ENCODE data around the gene LIN28A.

LIN28A gene

DNA sequence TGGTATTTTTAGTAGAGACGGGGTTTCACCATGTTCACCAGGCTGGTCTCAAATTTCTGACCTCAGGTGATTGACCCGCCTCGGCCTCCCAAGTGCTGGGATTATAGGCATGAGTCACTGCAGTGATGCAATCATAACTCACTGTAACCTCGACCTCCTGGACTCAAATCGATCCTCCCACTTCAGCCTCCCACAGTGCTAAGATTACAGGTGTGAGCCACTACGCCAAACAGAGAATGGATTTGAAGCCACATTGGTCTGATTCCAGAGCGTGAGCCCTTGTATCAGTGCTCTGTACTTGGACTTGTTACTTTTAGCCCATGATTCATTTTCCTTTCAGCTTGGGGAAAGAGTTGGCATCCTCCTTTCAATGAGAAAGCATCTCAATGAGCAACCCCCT is 23.2 kb upstream of the LIN28A start:
- TF ChIP-seq, protein P1, sequence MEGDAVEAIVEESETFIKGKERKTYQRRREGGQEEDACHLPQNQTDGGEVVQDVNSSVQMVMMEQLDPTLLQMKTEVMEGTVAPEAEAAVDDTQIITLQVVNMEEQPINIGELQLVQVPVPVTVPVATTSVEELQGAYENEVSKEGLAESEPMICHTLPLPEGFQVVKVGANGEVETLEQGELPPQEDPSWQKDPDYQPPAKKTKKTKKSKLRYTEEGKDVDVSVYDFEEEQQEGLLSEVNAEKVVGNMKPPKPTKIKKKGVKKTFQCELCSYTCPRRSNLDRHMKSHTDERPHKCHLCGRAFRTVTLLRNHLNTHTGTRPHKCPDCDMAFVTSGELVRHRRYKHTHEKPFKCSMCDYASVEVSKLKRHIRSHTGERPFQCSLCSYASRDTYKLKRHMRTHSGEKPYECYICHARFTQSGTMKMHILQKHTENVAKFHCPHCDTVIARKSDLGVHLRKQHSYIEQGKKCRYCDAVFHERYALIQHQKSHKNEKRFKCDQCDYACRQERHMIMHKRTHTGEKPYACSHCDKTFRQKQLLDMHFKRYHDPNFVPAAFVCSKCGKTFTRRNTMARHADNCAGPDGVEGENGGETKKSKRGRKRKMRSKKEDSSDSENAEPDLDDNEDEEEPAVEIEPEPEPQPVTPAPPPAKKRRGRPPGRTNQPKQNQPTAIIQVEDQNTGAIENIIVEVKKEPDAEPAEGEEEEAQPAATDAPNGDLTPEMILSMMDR (IDR thresholded peaks at IDR 0.05; ENCODE audit: control extremely low read depth, extremely low read depth, low read depth, missing control alignments): no peak
- CTCF ChIA-PET: no interaction called here
- no peak for DNase-seq (ENCODE audit: extremely low spot score)
- POLR2A ChIA-PET: no interaction called here

GRCh38 chr1:26388791-26389445 is 21.7 kb upstream of the LIN28A start:
- CTCF ChIA-PET: interaction anchor here (1.4 to 1.7 kb wide), 2 partner anchors 24 to 67 kb away, joined by 3 read pairs; no protein-coding TSS in a partner anchor
- no peak for DNase-seq (ENCODE audit: extremely low spot score)
- POLR2A ChIA-PET: no interaction called here

GRCh38 chr1:26389604-26390247 is 20.9 kb upstream of the LIN28A start:
- POLR2A ChIA-PET: interaction anchor here (0.6 kb wide), 1 partner anchor 57 kb away, joined by 3 read pairs; no protein-coding TSS in a partner anchor
- DNase-seq (ENCODE audit: extremely low spot score): no peak
- TF ChIP-seq, protein P1 (IDR thresholded peaks at IDR 0.05; ENCODE audit: control extremely low read depth, extremely low read depth, low read depth, missing control alignments): no peak
- CTCF ChIA-PET: interaction anchor here (1.4 to 1.8 kb wide), 4 partner anchors 25 to 149 kb away, joined by 3 to 6 read pairs (median 4); no protein-coding TSS in a partner anchor

More at GRCh38 chr1:26388791-26389445, 21.7 kb upstream of the LIN28A start:
- TF ChIP-seq, protein P1 (IDR thresholded peaks at IDR 0.05; ENCODE audit: control extremely low read depth, extremely low read depth, low read depth, missing control alignments): no peak

DNA sequence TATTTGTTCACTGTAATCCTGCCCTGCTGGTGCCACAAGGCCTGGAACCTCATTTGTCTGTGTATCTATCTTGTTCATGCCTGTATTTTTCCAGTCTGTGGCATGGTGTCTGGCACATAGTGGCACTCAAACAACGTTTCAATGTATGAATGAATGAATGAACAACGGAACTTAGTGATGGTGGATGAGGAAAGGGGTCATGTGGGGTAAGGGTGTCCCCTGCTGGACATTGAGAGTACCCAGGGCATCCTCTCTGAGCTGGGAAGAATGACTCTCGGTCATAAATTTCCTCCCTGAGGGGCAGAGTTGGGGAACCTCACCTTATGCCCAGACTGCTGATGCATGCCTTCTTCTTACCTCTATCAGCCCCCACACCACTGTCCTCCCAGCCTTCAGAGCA is 19.2 kb upstream of the LIN28A start:
- DNase-seq (ENCODE audit: extremely low spot score): peak; percentile 56
- TF ChIP-seq, protein P1 (IDR thresholded peaks at IDR 0.05; ENCODE audit: control extremely low read depth, extremely low read depth, low read depth, missing control alignments): peak; percentile 45
- POLR2A ChIA-PET: no interaction called here
- CTCF ChIA-PET: interaction anchor here (0.6 to 6.6 kb wide), 9 partner anchors 14 to 247 kb away, joined by 3 to 41 read pairs (median 3); partner anchors contain the start of gene ZNF593

DNA sequence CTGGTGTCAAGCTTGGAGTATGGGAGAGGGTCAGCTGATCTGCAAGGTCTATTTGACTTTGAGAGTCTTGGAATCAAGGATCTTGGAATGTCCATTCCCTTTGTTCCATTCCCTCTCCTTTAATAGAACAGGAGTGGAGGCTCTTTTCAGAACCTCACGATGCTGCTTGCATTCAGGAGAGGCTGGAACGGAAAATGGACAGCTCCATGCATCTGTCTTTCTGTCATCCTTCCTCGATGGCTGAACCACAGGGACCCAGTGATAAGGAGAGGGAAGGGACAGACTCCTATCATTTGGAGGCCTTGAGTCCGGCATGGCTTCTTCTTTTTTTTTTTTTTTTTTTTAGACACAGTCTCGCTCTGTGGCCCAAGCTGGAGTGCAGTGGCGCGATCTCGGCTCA is 14.9 kb upstream of the LIN28A start:
- CTCF ChIA-PET: interaction anchor here (0.8 to 6.6 kb wide), 7 partner anchors 9 to 318 kb away, joined by 3 to 41 read pairs (median 3); no protein-coding TSS in a partner anchor
- POLR2A ChIA-PET: no interaction called here
- TF ChIP-seq, protein P1 (IDR thresholded peaks at IDR 0.05; ENCODE audit: control extremely low read depth, extremely low read depth, low read depth, missing control alignments): no peak
- no peak for DNase-seq (ENCODE audit: extremely low spot score)

- DNase-seq (ENCODE audit: extremely low spot score): no peak
- CTCF ChIA-PET: interaction anchor here (4.0 kb wide), 1 partner anchor 17 kb away, joined by 23 read pairs; no protein-coding TSS in a partner anchor
- TF ChIP-seq, protein P1 (IDR thresholded peaks at IDR 0.05; ENCODE audit: control extremely low read depth, extremely low read depth, low read depth, missing control alignments): no peak
- POLR2A ChIA-PET: no interaction called here
Measured at GRCh38 chr1:26399034-26399433, 11.6 kb upstream of the LIN28A start.

Measured in GM10248 (cell line).